ENCODE measurements around the gene GCSH. TPM values are rescaled to one million over a fixed set of nuclear protein-coding genes. Genes with fewer than 3 reads are reported as not detected.

GCSH gene
- total RNA-seq, 1 donor from 2014 or later: 50.8 TPM

GRCh38 chr16:81107511-81107910 is 11.3 kb upstream of the GCSH start:
- DNase-seq (ENCODE audit: extremely low spot score, unreplicated experiment): no peak
- Mint-ChIP-seq H3K27me3 (no peaks in the 10 kb centered on the region), H3K36me3 (no peaks in the 10 kb centered on the region), H3K27ac (peak overlapping the region; percentile 41), H3K4me1 (ENCODE audit: unreplicated experiment) (no peaks in the 10 kb centered on the region), H3K9me3 (no peaks in the 10 kb centered on the region), H3K4me3 (no peak overlapping the region)
- no peak for TF ChIP-seq CTCF (conservative IDR thresholded peaks at IDR 0.05)

- no peaks in the 10 kb centered on the region for H3K4me1 Mint-ChIP-seq (ENCODE audit: unreplicated experiment)
- peak overlapping the region; percentile 41 for H3K27ac Mint-ChIP-seq
- no peaks in the 10 kb centered on the region for H3K36me3 Mint-ChIP-seq
- TF ChIP-seq CTCF (conservative IDR thresholded peaks at IDR 0.05): no peak
- H3K27me3 Mint-ChIP-seq: no peaks in the 10 kb centered on the region
- H3K4me3 Mint-ChIP-seq: no peak overlapping the region
- no peak for DNase-seq (ENCODE audit: extremely low spot score, unreplicated experiment)
- H3K9me3 Mint-ChIP-seq: no peaks in the 10 kb centered on the region
These were observed 10.8 kb upstream of the GCSH start for GRCh38 chr16:81106826-81107503.

GRCh38 chr16:81105946-81106345 is 9.8 kb upstream of the GCSH start:
- Mint-ChIP-seq H3K9me3 (no peaks in the 10 kb centered on the region), H3K4me1 (ENCODE audit: unreplicated experiment) (no peaks in the 10 kb centered on the region), H3K27me3 (no peaks in the 10 kb centered on the region), H3K36me3 (no peaks in the 10 kb centered on the region), H3K4me3 (no peak overlapping the region), H3K27ac (no peak overlapping the region)
- no peak for DNase-seq (ENCODE audit: extremely low spot score, unreplicated experiment)
- no peak for TF ChIP-seq CTCF (conservative IDR thresholded peaks at IDR 0.05)

GRCh38 chr16:81101702-81102101 is 5.5 kb upstream of the GCSH start:
- no peak for TF ChIP-seq CTCF (conservative IDR thresholded peaks at IDR 0.05)
- Mint-ChIP-seq H3K27me3 (no peaks in the 10 kb centered on the region), H3K27ac (no peak overlapping the region), H3K4me1 (ENCODE audit: unreplicated experiment) (peaks cover under 1% of the 10 kb centered on the region), H3K4me3 (no peak overlapping the region), H3K9me3 (peaks cover under 1% of the 10 kb centered on the region), H3K36me3 (no peaks in the 10 kb centered on the region)
- DNase-seq (ENCODE audit: extremely low spot score, unreplicated experiment): no peak

- H3K36me3 Mint-ChIP-seq: no peaks in the 10 kb centered on the region
- peaks cover 5% of the 10 kb centered on the region for H3K4me1 Mint-ChIP-seq (ENCODE audit: unreplicated experiment)
- no peak overlapping the region for H3K4me3 Mint-ChIP-seq
- DNase-seq (ENCODE audit: extremely low spot score, unreplicated experiment): no peak
- TF ChIP-seq CTCF (conservative IDR thresholded peaks at IDR 0.05): no peak
- H3K27ac Mint-ChIP-seq: no peak overlapping the region
- H3K27me3 Mint-ChIP-seq: no peaks in the 10 kb centered on the region
- H3K9me3 Mint-ChIP-seq: peaks cover 5% of the 10 kb centered on the region
These were observed 3.8 kb upstream of the GCSH start for GRCh38 chr16:81099958-81100357.
